Stimulated activated CD4-positive, alpha-beta T cell treated with anti-CD3 and anti-CD28 coated beads, Interleukin-2, amount 100 ng/mL, for 48 hours (primary cell): ENCODE measurements around the gene SLC36A4.
"Not testable (repeated sequence)": the region's sequence is repeated elsewhere in the genome, so short reads cannot be mapped to it uniquely, and the experiment has no call there.

Experiments used
- DNase-seq, 2 donors: peaks; one replicate each; pipeline ENCODE4 v3.0.0-alpha.2; 2020

Gene SLC36A4

GRCh38 chr11:93117565-93117964 is 80.2 kb downstream of the SLC36A4 start:
- no peak for DNase-seq

GRCh38 chr11:93116641-93117441 is 81.0 kb downstream of the SLC36A4 start:
- DNase-seq, result no peak

GRCh38 chr11:93114304-93114703 is 83.5 kb downstream of the SLC36A4 start:
- DNase-seq, result no peak

GRCh38 chr11:93113824-93114223 is 84.0 kb downstream of the SLC36A4 start:
- no peak for DNase-seq

GRCh38 chr11:93111147-93111546 is 86.6 kb downstream of the SLC36A4 start:
- not testable (repeated sequence) for DNase-seq

- no peak for DNase-seq
Observed at GRCh38 chr11:93100211-93100610, 97.6 kb downstream of the SLC36A4 start.

GRCh38 chr11:93099806-93100205 is 98.0 kb downstream of the SLC36A4 start:
- no peak for DNase-seq
